Measurements from ENCODE around the gene MS4A10.

- TF ChIP-seq POLR2AphosphoS5 (IDR thresholded peaks at IDR 0.05) (no peak), CTCF (IDR thresholded peaks at IDR 0.05) (no peak)
Measured at GRCh38 chr11:60771879-60772525, 13.1 kb upstream of the MS4A10 start.

All from stomach (tissue), 4 donors.